Natural killer cell (primary cell): ENCODE measurements around the gene SEMA4G. TPM values are rescaled to one million over a fixed set of nuclear protein-coding genes. Genes with fewer than 3 reads are reported as not detected.

Experiments used
- ATAC-seq, 3 donors: fragments of 150-1000 bp in 2 of 3; fragments of 200-7000 bp in 1 of 3; cut with Tn5 transposase; 1 replicate in 1 of 3; 2 replicates in 2 of 3; pipeline ENCODE4 v1.10.0; 2021; ENCODE audit warnings: mild to moderate bottlenecking in 2 of 3, moderate library complexity in 2 of 3
- DNase-seq, 2 donors: peaks; one replicate each; pipeline versions ENCODE4 v3.0.0 to v3.0.0-alpha.2; 2013 to 2021; ENCODE audit warnings: mixed read lengths in 1 of 2
- H3K27ac ChIP-seq: one replicate; pipeline ENCODE4 v1.5.1; 2013; ENCODE audit warnings: mild to moderate bottlenecking, low read length
- H3K27me3 ChIP-seq: one replicate; pipeline ENCODE4 v1.6.1; 2013; ENCODE audit warnings: low read length; ENCODE audit not compliant: control insufficient read depth, insufficient read depth
- H3K36me3 ChIP-seq: one replicate; pipeline ENCODE4 v1.6.1; 2013; ENCODE audit warnings: low read length; ENCODE audit not compliant: control insufficient read depth, insufficient read depth
- H3K4me1 ChIP-seq: one replicate; pipeline ENCODE4 v1.6.1; 2013; ENCODE audit warnings: low read length; ENCODE audit not compliant: control insufficient read depth, insufficient read depth
- H3K4me3 ChIP-seq: one replicate; pipeline ENCODE4 v1.5.1; 2013; ENCODE audit warnings: low read length
- H3K9me3 ChIP-seq: one replicate; pipeline ENCODE4 v1.6.1; 2013; ENCODE audit warnings: low read length; ENCODE audit not compliant: control insufficient read depth, insufficient read depth
- H3K27ac Mint-ChIP-seq, 2 donors: one replicate each; pipeline ENCODE4 v1.8.0; 2022; ENCODE audit warnings: mild to moderate bottlenecking in 2 of 2, mixed read lengths in 2 of 2, moderate library complexity in 1 of 2
- H3K27me3 Mint-ChIP-seq, 2 donors: one replicate each; pipeline ENCODE4 v1.8.0; 2022; ENCODE audit warnings: low read depth in 2 of 2, mixed read lengths in 2 of 2
- H3K36me3 Mint-ChIP-seq: one replicate; pipeline ENCODE4 v1.8.0; 2022; ENCODE audit warnings: mixed read lengths
- H3K4me1 Mint-ChIP-seq, 2 donors: one replicate each; pipeline ENCODE4 v1.8.0; 2022; ENCODE audit warnings: mixed read lengths in 2 of 2
- H3K4me3 Mint-ChIP-seq: one replicate; pipeline ENCODE4 v1.8.0; 2022; ENCODE audit warnings: mild to moderate bottlenecking, moderate library complexity, mixed read lengths
- H3K9me3 Mint-ChIP-seq, 2 donors: one replicate each; pipeline ENCODE4 v1.8.0; 2022; ENCODE audit warnings: mixed read lengths in 2 of 2
- CTCF ChIP-seq: fragments of 200-600 bp; IDR thresholded peaks from one replicate; pipeline ENCODE4 v1.8.0; 2022; ENCODE audit warnings: antibody characterized with exemption
- WGBS: methylation state at CpG from one replicate; pipeline ENCODE4 v1.1.7; 2013; ENCODE audit warnings: missing lambda C conversion rate; ENCODE audit not compliant: insufficient coverage; 5-methylcytosine and 5-hydroxymethylcytosine counted together
- intact Hi-C: fragments of 100-400 bp; cut with micrococcal nuclease; formaldehyde crosslinking; loops from one replicate; pipeline ENCODE4 v1.14.2; 2022
- total RNA-seq, 4 donors: library from RNA; stranded (reverse); fragments of 120-200 nt in 1 of 4; gene quantifications; one replicate each; pipeline versions ENCODE4 v1.2.3 to v1.2.4, GENCODE V29; 2013 to 2022

SEMA4G gene
- total RNA-seq, 3 donors from 2014 or later (not counting 1 experiment from before 2014, with no cell fraction given): 0.53 to 1.7 TPM; not detected in 1

- no peak for TF ChIP-seq CTCF
- no peaks in the 10 kb centered on the region for H3K27me3 Mint-ChIP-seq
- no peak overlapping the region for H3K4me3 ChIP-seq
- no peaks in the 10 kb centered on the region for H3K27me3 ChIP-seq
- no peaks in the 10 kb centered on the region for H3K9me3 ChIP-seq
- H3K9me3 Mint-ChIP-seq: no peaks in the 10 kb centered on the region
- peaks cover 8% of the 10 kb centered on the region for H3K36me3 Mint-ChIP-seq
- H3K36me3 ChIP-seq: peaks cover 14% of the 10 kb centered on the region
- H3K27ac ChIP-seq: no peak overlapping the region
- no peak overlapping the region for H3K27ac Mint-ChIP-seq
- DNase-seq: no peak
- no peak overlapping the region for H3K4me3 Mint-ChIP-seq
- intact Hi-C loops: no loop called here
- ATAC-seq: no peak
- H3K4me1 ChIP-seq: no peaks in the 10 kb centered on the region
- 89% methylated on average over 3 of the region's 3 CpGs for WGBS
- H3K4me1 Mint-ChIP-seq: no peaks in the 10 kb centered on the region
Observed at GRCh38 chr10:100976906-100977305, 7.6 kb downstream of the SEMA4G start.

- Mint-ChIP-seq H3K9me3 (no peaks in the 10 kb centered on the region), H3K4me3 (no peak overlapping the region), H3K4me1 (no peaks in the 10 kb centered on the region), H3K36me3 (peaks cover 8% of the 10 kb centered on the region), H3K27ac (no peak overlapping the region), H3K27me3 (no peaks in the 10 kb centered on the region)
- H3K9me3 ChIP-seq: no peaks in the 10 kb centered on the region
- intact Hi-C loops: no loop called here
- TF ChIP-seq CTCF: no peak
- no peak for ATAC-seq
- DNase-seq: peak in 1 of 2 donors; percentile 4
- H3K4me3 ChIP-seq: no peak overlapping the region
- H3K4me1 ChIP-seq: no peaks in the 10 kb centered on the region
- WGBS: 90% methylated on average over 5 of the region's 6 CpGs
- H3K27ac ChIP-seq: no peak overlapping the region
- peaks cover 14% of the 10 kb centered on the region for H3K36me3 ChIP-seq
- H3K27me3 ChIP-seq: no peaks in the 10 kb centered on the region
Observed at GRCh38 chr10:100977436-100977835, 8.1 kb downstream of the SEMA4G start.

GRCh38 chr10:100978121-100978900, 9.0 kb downstream of the SEMA4G start:
- no peaks in the 10 kb centered on the region for H3K9me3 Mint-ChIP-seq
- intact Hi-C loops: no loop called here
- no peak overlapping the region for H3K4me3 ChIP-seq
- H3K36me3 ChIP-seq: peaks cover 14% of the 10 kb centered on the region
- peaks cover 8% of the 10 kb centered on the region for H3K36me3 Mint-ChIP-seq
- 95% methylated on average over 13 of the region's 13 CpGs for WGBS
- no peaks in the 10 kb centered on the region for H3K9me3 ChIP-seq
- no peaks in the 10 kb centered on the region for H3K4me1 ChIP-seq
- no peaks in the 10 kb centered on the region for H3K27me3 Mint-ChIP-seq
- H3K4me1 Mint-ChIP-seq: no peaks in the 10 kb centered on the region
- H3K4me3 Mint-ChIP-seq: no peak overlapping the region
- TF ChIP-seq CTCF: no peak
- ATAC-seq (no peak), DNase-seq (no peak)
- H3K27ac ChIP-seq: no peak overlapping the region
- H3K27me3 ChIP-seq: no peaks in the 10 kb centered on the region
- no peak overlapping the region for H3K27ac Mint-ChIP-seq

GRCh38 chr10:100978901-100979195, 9.5 kb downstream of the SEMA4G start:
- no peak for ATAC-seq
- H3K27ac Mint-ChIP-seq: no peak overlapping the region
- H3K4me1 Mint-ChIP-seq: no peaks in the 10 kb centered on the region
- Histone ChIP-seq H3K9me3 (no peaks in the 10 kb centered on the region), H3K36me3 (peaks cover 15% of the 10 kb centered on the region), H3K27me3 (no peaks in the 10 kb centered on the region), H3K4me1 (no peaks in the 10 kb centered on the region), H3K27ac (no peak overlapping the region), H3K4me3 (no peak overlapping the region)
- peaks cover 8% of the 10 kb centered on the region for H3K36me3 Mint-ChIP-seq
- H3K27me3 Mint-ChIP-seq: no peaks in the 10 kb centered on the region
- no peaks in the 10 kb centered on the region for H3K9me3 Mint-ChIP-seq
- intact Hi-C loops: no loop called here
- DNase-seq: peak in 1 of 2 donors; percentile 5
- no peak overlapping the region for H3K4me3 Mint-ChIP-seq
- WGBS: 94% methylated on average over 10 of the region's 10 CpGs
- no peak for TF ChIP-seq CTCF
